ENCODE measurements around the gene TRMT2A. TPM values are rescaled to one million over a fixed set of nuclear protein-coding genes. Genes with fewer than 3 reads are reported as not detected.

TRMT2A gene
- total and polyA plus RNA-seq, 2 of the 8 experiments (the other 6 are each of a cell fraction or from before 2014, with no cell fraction given), result 44.9 to 50.3 TPM

GRCh38 chr22:20132686-20133246 is 15.7 kb upstream of the TRMT2A start:
- FAIRE-seq, result no peak
- H3K4me1 ChIP-seq (replicated peaks in 1 of 4; ENCODE audit: control insufficient read depth in 3 of 4, insufficient read depth in 4 of 4, low read length in 3 of 4), result peaks cover 0 to 12% (median 7%) of the 10 kb centered on the region in 4 experiments; a peak in 4 of 7 replicates

More at GRCh38 chr22:20132686-20133246, 15.7 kb upstream of the TRMT2A start:
- ChIA-PET POLR2A (ENCODE audit: partially characterized antibody) (interaction anchor here (10.1 kb wide), 1 partner anchor 6 kb away, joined by 104 read pairs; no protein-coding TSS in a partner anchor), CTCF (ENCODE audit: partially characterized antibody) (no interaction called here)
- no peak overlapping the region for H2BK120ac ChIP-seq (replicated peaks; ENCODE audit: low read depth, low read length)
- peaks cover 15% of the 10 kb centered on the region for H3K79me1 ChIP-seq (ENCODE audit: low read depth, low read length)
- H4K20me1 ChIP-seq (replicated peaks in 1 of 2; ENCODE audit: control insufficient read depth in 1 of 2, insufficient read depth in 2 of 2, low read length in 2 of 2), result peaks cover 17 to 26% of the 10 kb centered on the region in 2 experiments
- no peak overlapping the region for H3K14ac ChIP-seq (ENCODE audit: insufficient read length)
- H3K23me2 ChIP-seq (ENCODE audit: low read depth, low read length), result peaks cover 7% of the 10 kb centered on the region; the same call in 1 of the 2 replicates
- H3K36me3 ChIP-seq (ENCODE audit: control insufficient read depth in 2 of 4, insufficient read depth in 4 of 4, low read length in 3 of 4), result peaks cover 0 to 5% (median 1%) of the 10 kb centered on the region in 4 experiments; a peak in 3 of 8 replicates
- H3K23ac ChIP-seq (ENCODE audit: insufficient read length), result no peak overlapping the region
- no peak overlapping the region for H3K9ac ChIP-seq (replicated peaks in 1 of 4; ENCODE audit: extremely low read depth in 1 of 4, low read depth in 3 of 4, low read length in 3 of 4)
- H4K5ac ChIP-seq (ENCODE audit: insufficient read length, low read depth, low read length), result no peak overlapping the region
- H3K4me2 ChIP-seq (ENCODE audit: insufficient read depth in 1 of 2, low read depth in 2 of 2, low read length in 2 of 2), result peak overlapping the region; percentile 68 to 82
- peak overlapping the region; percentile 85 for H3K4ac ChIP-seq (replicated peaks; ENCODE audit: insufficient read length, low read depth, low read length)
- no peaks in the 10 kb centered on the region; a peak in 2 of 7 replicates for H3K27me3 ChIP-seq (replicated peaks in 1 of 4; ENCODE audit: control insufficient read depth in 3 of 4, extremely low read depth in 1 of 4, insufficient read depth in 3 of 4, low read length in 3 of 4)
- no peak overlapping the region for H3K27ac ChIP-seq (ENCODE audit: low read depth, low read length)
- no peak overlapping the region for H2BK12ac ChIP-seq (ENCODE audit: low read depth, low read length)
- no peak overlapping the region for H3K18ac ChIP-seq (ENCODE audit: extremely low read depth, low read length)
- H4K8ac ChIP-seq (ENCODE audit: extremely low read depth, insufficient read depth, low read length), result no peak overlapping the region; the same call in 1 of the 2 replicates
- peak overlapping the region; percentile 71; the same call in 1 of the 2 replicates for H2AK5ac ChIP-seq (ENCODE audit: low read depth, low read length)
- peaks cover 0 to 21% of the 10 kb centered on the region in 2 experiments; a peak in 3 of 4 replicates for H3K79me2 ChIP-seq (ENCODE audit: control insufficient read depth in 1 of 2, insufficient read depth in 2 of 2, low read length in 2 of 2)
- H2BK20ac ChIP-seq (ENCODE audit: low read length), result no peak overlapping the region
- H4K91ac ChIP-seq (replicated peaks; ENCODE audit: insufficient read length, low read length), result no peak overlapping the region
- H2BK5ac ChIP-seq (ENCODE audit: low read depth, low read length), result no peak overlapping the region
- 93% methylated on average over 16 of the region's 16 CpGs; no CpG with 5 or more reads in 1 of the 2 experiments for WGBS, 2 experiments (ENCODE audit: extremely low coverage in 1 of 2, insufficient coverage in 1 of 2, insufficient read length in 1 of 2, insufficient replicate concordance in 2 of 2, low coverage in 1 of 2, low lambda C conversion rate in 2 of 2, missing lambda C conversion rate in 1 of 2)
- no peak overlapping the region for H2BK15ac ChIP-seq (ENCODE audit: low read length)
- H2AFZ ChIP-seq (ENCODE audit: low read length), result no peak overlapping the region
- no peak for DNase-seq (ENCODE audit: low read depth in 1 of 2, low spot score in 2 of 2)
- H3K56ac ChIP-seq (replicated peaks; ENCODE audit: insufficient read length, low read depth, low read length), result no peak overlapping the region
- no peaks in the 10 kb centered on the region for H3K9me3 ChIP-seq (ENCODE audit: insufficient read depth in 2 of 2, low read depth in 1 of 2, low read length in 1 of 2)
- peak overlapping the region; percentile 53 to 70 (median 58); a peak in 7 of 8 replicates for H3K4me3 ChIP-seq (ENCODE audit: extremely low read depth in 1 of 4, insufficient read depth in 2 of 4, low read depth in 3 of 4, low read length in 4 of 4)
- TF ChIP-seq, protein P1, sequence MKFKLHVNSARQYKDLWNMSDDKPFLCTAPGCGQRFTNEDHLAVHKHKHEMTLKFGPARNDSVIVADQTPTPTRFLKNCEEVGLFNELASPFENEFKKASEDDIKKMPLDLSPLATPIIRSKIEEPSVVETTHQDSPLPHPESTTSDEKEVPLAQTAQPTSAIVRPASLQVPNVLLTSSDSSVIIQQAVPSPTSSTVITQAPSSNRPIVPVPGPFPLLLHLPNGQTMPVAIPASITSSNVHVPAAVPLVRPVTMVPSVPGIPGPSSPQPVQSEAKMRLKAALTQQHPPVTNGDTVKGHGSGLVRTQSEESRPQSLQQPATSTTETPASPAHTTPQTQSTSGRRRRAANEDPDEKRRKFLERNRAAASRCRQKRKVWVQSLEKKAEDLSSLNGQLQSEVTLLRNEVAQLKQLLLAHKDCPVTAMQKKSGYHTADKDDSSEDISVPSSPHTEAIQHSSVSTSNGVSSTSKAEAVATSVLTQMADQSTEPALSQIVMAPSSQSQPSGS (IDR thresholded peaks at IDR 0.05; ENCODE audit: low read length), result no peak
- TF ChIP-seq SIN3A (conservative IDR thresholded peaks at IDR 0.05 in 1 of 2, IDR thresholded peaks at IDR 0.05 in 1 of 2; ENCODE audit: low read depth in 1 of 2, low read length in 2 of 2) (no peak), GABPA (IDR thresholded peaks at IDR 0.05; ENCODE audit: borderline replicate concordance, insufficient read depth, low read length) (no peak), GTF2F1 (IDR thresholded peaks at IDR 0.05; ENCODE audit: borderline replicate concordance, low read depth, low read length) (no peak), POLR2AphosphoS5 (IDR thresholded peaks at IDR 0.05; ENCODE audit: low read depth, low read length) (no peak), CTBP2 (IDR thresholded peaks at IDR 0.05; ENCODE audit: borderline replicate concordance, insufficient read depth, insufficient read length, low read length) (no peak)
